ENCODE data around the gene HAPSTR1.

DNA sequence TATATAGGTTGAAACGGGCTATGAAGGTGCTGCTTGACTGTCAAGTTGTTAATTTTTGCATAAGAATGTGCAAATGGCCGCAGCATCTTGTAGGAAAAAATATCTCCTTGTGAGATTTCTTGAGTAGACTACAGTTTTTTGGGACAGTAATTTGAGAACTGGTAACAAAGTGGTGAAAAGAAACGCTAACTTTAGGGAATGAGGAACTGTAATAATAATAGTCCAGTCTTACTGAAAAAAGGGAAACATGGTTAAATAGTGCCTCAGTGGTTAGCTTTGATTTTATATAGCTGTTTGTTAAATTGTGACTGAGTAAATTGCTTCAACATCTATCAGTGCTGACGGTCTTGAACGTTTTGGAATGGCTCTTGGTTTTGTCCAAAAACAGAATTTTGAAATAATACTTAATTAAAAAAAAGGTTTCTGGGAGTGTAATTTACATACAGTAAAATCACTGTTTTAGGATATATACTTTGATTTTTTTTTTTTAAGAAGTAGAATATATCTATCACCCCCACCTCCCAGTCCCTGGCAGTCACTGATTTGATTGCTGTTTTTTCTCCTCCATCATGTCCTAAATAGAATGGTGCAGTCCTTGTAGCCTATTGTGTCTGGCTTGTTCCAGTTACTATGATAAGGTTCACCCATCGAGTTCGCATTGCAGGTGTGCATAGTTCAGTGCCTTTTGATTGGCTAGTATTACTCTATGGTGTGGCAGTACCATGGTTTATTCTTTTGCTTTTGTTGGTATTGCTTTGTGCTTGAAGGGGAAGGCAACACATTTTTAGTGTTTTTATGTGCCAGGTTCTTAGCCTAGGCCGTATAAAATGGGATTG is 2.8 kb downstream of the HAPSTR1 start:
- TF ChIP-seq POLR2A (IDR thresholded peaks at IDR 0.05; ENCODE audit: low read depth, low read length) (no peak), SMC3 (IDR thresholded peaks at IDR 0.05; ENCODE audit: low read depth, low read length) (no peak)

Data from IMR-90 (cell line).